C4-2B (cell line): Measurements from ENCODE around the gene HES6.

Source experiments
- CTCF ChIP-seq: fragments of 450-650 bp; conservative IDR thresholded peaks from 2 replicates; pipeline ENCODE4 v1.5.1; 2017; ENCODE audit warnings: mild to moderate bottlenecking
- ZFX ChIP-seq: fragments of 450-650 bp; IDR thresholded peaks from 2 replicates; pipeline ENCODE4 v1.6.1; 2017

GRCh38 chr2:238256111-238256510 is 16.3 kb upstream of the HES6 start:
- TF ChIP-seq CTCF (no peak), ZFX (no peak)
